Measurements from ENCODE around the gene CEMIP.
A peak's percentile ranks its signal among the peaks of the same experiment; 100 is the strongest.

Gene CEMIP

DNA sequence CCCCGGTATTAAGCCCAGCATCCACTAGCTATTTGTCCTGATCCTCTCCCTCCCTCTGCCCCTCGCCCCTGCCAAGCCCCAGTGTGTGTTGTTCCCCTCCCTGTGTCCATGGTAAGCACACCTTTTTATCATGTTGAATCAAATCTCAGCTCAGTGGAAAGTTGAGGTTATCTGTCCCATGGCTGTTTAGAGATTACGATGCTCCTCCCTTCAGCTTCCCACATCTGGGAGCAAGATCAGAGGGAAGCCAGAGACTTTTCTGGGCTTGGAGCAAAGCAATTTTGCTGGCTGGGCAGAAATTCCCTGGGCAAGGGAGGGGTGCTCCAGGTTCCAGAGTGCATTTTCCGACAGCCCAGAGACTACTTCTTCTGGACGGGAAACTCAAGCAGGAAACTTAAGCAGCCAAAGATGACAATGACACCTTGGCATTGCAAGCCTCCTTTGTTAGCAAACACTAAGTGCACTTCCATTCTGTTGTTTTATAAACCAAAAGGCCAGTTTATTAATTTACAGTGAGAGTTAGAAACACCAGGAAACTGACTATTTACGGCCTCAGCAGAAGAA is 105.9 kb downstream of the CEMIP start:
- TF ChIP-seq, protein P1, sequence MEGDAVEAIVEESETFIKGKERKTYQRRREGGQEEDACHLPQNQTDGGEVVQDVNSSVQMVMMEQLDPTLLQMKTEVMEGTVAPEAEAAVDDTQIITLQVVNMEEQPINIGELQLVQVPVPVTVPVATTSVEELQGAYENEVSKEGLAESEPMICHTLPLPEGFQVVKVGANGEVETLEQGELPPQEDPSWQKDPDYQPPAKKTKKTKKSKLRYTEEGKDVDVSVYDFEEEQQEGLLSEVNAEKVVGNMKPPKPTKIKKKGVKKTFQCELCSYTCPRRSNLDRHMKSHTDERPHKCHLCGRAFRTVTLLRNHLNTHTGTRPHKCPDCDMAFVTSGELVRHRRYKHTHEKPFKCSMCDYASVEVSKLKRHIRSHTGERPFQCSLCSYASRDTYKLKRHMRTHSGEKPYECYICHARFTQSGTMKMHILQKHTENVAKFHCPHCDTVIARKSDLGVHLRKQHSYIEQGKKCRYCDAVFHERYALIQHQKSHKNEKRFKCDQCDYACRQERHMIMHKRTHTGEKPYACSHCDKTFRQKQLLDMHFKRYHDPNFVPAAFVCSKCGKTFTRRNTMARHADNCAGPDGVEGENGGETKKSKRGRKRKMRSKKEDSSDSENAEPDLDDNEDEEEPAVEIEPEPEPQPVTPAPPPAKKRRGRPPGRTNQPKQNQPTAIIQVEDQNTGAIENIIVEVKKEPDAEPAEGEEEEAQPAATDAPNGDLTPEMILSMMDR (IDR thresholded peaks at IDR 0.05; ENCODE audit: control insufficient read depth, extremely low read depth, insufficient read depth), result no peak
- no peak overlapping the region for H3K4me3 ChIP-seq (ENCODE audit: low read depth, low read length)
- peak; percentile 8 for DNase-seq (ENCODE audit: low read depth)

DNA sequence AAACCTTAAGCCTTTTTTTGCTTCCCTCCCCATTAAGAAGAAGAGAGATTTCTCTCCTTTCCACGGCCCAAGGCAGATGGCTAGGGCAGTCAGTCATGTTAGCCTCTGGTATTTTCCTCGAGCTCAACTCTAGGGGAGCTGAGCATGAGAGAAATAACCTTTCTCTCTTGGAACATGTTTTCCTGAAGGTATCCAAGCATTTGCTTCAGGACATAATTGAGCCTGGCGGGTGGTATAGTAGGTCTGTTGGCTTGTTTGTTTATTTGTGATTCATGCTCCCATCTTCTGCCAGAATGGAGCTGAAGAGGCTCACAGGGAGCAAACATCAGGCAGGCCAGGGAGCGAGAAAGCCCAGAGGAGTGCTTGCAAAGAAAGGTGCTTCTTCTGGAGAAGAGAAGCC is 108.0 kb downstream of the CEMIP start:
- TF ChIP-seq, protein P1 (IDR thresholded peaks at IDR 0.05; ENCODE audit: control insufficient read depth, extremely low read depth, insufficient read depth), result no peak
- H3K4me3 ChIP-seq (ENCODE audit: low read depth, low read length), result no peak overlapping the region
- DNase-seq (ENCODE audit: low read depth), result no peak

DNA sequence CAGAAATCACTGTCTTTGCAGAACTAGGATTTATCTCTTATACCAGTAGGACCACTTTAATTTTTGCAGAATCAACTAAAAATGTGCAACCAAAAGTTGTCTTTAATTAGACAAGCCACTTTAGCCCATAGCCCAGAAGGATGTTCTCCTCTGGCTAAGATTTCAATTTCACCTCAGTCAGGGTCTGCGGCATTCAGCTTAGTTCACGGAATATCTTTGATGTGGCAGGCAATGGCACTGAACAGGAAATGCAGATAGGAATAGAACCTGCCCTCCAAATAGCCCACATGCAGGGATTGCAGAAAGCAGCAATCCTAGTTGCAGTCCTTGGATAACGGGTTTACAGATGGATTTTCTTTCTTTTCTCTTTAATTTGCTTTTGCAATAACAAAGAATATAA is 109.7 kb downstream of the CEMIP start:
- TF ChIP-seq, protein P1 (IDR thresholded peaks at IDR 0.05; ENCODE audit: control insufficient read depth, extremely low read depth, insufficient read depth), result no peak
- DNase-seq (ENCODE audit: low read depth), result no peak

DNA sequence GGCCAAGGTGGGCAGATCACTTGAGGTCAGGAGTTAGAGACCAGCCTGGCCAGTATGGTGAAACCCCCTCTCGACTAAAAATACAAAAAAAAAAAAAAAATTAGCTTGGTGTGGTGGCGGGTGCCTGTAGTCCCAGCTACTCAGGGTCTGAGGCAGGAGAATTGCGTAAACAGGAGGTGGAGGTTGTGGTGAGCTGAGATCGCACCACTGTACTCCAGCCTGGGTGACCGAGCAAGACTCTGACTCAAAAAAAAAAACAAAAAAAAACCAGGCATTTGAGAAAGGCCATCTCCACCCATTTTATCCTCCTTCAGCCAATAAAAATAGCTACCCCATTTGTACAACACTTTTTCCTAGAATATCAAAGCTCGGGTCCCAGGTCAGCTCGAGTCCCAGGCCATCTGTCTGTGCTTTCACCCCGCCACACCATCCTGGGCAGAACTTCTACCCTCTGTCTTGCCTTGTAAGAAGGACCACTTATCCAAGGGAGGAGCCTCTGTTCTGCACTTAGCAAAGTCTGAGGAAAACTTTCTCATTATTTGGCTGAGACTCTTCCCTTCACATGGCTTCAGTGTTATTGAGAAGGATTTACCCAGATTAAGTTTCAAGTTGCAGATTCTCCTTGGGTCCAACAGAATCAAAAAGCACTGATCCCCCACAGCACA is 111.3 kb downstream of the CEMIP start:
- TF ChIP-seq, protein P1 (IDR thresholded peaks at IDR 0.05; ENCODE audit: control insufficient read depth, extremely low read depth, insufficient read depth), result no peak
- H3K4me3 ChIP-seq (ENCODE audit: low read depth, low read length), result no peak overlapping the region
- DNase-seq (ENCODE audit: low read depth), result no peak

More for the DNA sequence above, 109.7 kb downstream of the CEMIP start:
- no peak overlapping the region for H3K4me3 ChIP-seq (ENCODE audit: low read depth, low read length)

DNA sequence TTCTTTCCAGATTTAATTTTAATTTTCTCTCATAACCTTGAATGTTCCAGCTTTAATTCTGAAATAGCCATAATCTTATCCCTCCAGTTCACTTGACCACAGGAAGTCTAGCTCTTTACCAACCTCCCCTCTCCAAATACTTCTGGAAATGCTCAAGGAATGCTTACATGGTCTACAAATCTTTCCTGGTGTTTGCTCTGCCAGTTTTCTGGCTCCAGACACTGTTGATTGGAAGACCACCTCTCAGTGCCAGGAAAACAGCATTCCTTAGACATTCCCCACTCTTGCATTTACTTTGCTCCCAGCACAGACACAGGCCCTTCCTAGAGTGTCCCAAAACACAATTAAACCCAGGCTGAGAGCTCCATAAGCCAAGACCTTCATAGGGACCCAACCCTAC is 111.8 kb downstream of the CEMIP start:
- no peak for DNase-seq (ENCODE audit: low read depth)
- TF ChIP-seq, protein P1 (IDR thresholded peaks at IDR 0.05; ENCODE audit: control insufficient read depth, extremely low read depth, insufficient read depth), result no peak
- no peak overlapping the region for H3K4me3 ChIP-seq (ENCODE audit: low read depth, low read length)

DNA sequence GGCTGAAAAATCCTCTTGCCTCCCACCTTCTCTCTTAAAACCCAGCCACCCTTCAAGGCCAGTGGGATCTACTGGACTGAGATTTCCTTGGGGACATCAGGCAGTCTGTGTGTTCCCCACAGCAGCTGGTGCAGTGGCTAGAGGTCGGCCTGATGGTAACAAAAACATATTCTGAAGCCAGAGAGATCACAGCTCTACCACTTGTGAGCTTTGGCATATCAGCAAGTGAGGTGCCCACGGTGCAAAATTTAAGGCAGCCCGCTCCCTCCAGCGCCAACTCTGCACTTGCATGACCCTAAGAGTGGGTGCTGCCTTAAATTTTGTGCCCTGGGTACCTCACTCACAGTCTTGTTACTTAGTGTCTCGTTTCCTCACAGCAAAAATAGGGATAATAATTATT is 113.2 kb downstream of the CEMIP start:
- TF ChIP-seq, protein P1 (IDR thresholded peaks at IDR 0.05; ENCODE audit: control insufficient read depth, extremely low read depth, insufficient read depth), result no peak
- no peak overlapping the region for H3K4me3 ChIP-seq (ENCODE audit: low read depth, low read length)
- no peak for DNase-seq (ENCODE audit: low read depth)

DNA sequence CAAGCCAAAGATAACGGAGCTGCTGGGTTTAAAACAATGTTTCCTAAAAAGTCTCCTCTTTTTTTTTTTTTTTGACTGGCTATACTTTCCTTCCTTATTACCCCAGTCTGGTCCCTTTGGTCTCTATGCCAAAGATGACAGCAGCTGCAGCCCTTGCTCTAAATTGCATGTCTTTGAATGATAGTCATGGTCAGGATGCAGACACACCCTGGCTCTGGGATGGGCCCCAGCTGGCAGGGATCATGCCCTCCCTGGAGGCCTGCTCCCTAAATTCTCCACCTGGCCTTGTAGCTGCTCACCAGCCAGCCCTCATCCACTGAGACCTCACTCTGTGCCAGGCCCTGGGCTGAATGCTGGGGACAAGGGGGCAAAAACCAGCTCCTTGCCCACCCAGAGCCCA is 114.6 kb downstream of the CEMIP start:
- no peak for DNase-seq (ENCODE audit: low read depth)
- TF ChIP-seq, protein P1 (IDR thresholded peaks at IDR 0.05; ENCODE audit: control insufficient read depth, extremely low read depth, insufficient read depth), result no peak
- no peak overlapping the region for H3K4me3 ChIP-seq (ENCODE audit: low read depth, low read length)

Data from LNCaP clone FGC (cell line).